ENCODE measurements around the gene GK. TPM values are rescaled to one million over a fixed set of nuclear protein-coding genes. Genes with fewer than 3 reads are reported as not detected.

GK gene
- total RNA-seq: 0.65 and 1.2 TPM in 2 replicates

GRCh38 chrX:30653415-30654131 lies at the start of gene GK:
GK (plus strand) TSS chrX:30653423; CDS start chrX:30653538, 115 bp downstream.

Small RNA genes within 50 kb of the gene (small RNA-seq; reads per million reads assigned to genes)
- gene CKS1BP6: not detected

Other genes with a start within 250 kb of the GK start
- not detected in 2 replicates for gene TASL, start 75.7 kb upstream of the GK start, total RNA-seq
- 23.9 and 43.7 TPM in 2 replicates for gene TAB3, start 235.8 kb downstream of the GK start, total RNA-seq